Endothelial cell of umbilical vein (primary cell): ENCODE data around the gene DIP2A. TPM values are rescaled to one million over a fixed set of nuclear protein-coding genes. Genes with fewer than 3 reads are reported as not detected.

Experiments
- BruUV-seq: library from RNA; stranded (reverse); fragments of 400-500 nt; replicated peaks from 2 replicates; lab custom pipeline; 2021; lab: Mats Ljungman, UMichigan
- CTCF ChIA-PET: fragments of 300-600, 350-600 bp; sonication (Branson Sonifier 250); formaldehyde crosslinking; loops from one replicate; lab custom pipeline; 2021; ENCODE audit warnings: antibody characterized with exemption, inconsistent platforms; lab: Charles Lee
- POLR2A ChIA-PET: fragments of 300-600, 350-600 bp; sonication (Branson Sonifier 250); formaldehyde crosslinking; loops from one replicate; lab custom pipeline; 2021; ENCODE audit warnings: antibody characterized with exemption, inconsistent platforms; lab: Charles Lee
- DNase-seq: peaks from one replicate; pipeline ENCODE4 v3.0.0-alpha.2; 2011; ENCODE audit warnings: low read depth, low spot score
- FAIRE-seq: peaks from 2 replicates; lab custom pipeline; 2011; peaks lifted over from hg19 to GRCh38; lab: Jason Lieb, UNC
- H2AFZ ChIP-seq: 2 replicates; pipeline ENCODE4 v1.6.0; 2012; ENCODE audit warnings: low read depth, low read length, control low read depth, inconsistent platforms
- H3K27ac ChIP-seq: 2 replicates; pipeline ENCODE4 v1.5.1; 2011; ENCODE audit warnings: low read depth, mild to moderate bottlenecking, control low read depth, low read length, moderate library complexity; ENCODE audit not compliant: insufficient read depth
- H3K27me3 ChIP-seq, 2 experiments: 2 replicates each; pipeline versions ENCODE4 v1.6.0 to v1.6.1; 2011; ENCODE audit warnings: low read length in 2 of 2, mixed read lengths in 1 of 2; ENCODE audit not compliant: control insufficient read depth in 2 of 2, insufficient read depth in 2 of 2
- H3K36me3 ChIP-seq, 2 experiments: 2 replicates in 1 of 2; 3 replicates in 1 of 2; pipeline ENCODE4 v1.5.1; 2011; ENCODE audit warnings: low read length in 2 of 2, mild to moderate bottlenecking in 1 of 2, moderate library complexity in 1 of 2; ENCODE audit not compliant: control insufficient read depth in 2 of 2, insufficient read depth in 2 of 2; ENCODE audit errors: extremely low read depth in 1 of 2
- H3K4me1 ChIP-seq: 3 replicates; pipeline ENCODE4 v1.5.1; 2011; ENCODE audit warnings: mild to moderate bottlenecking, low read length; ENCODE audit not compliant: control insufficient read depth, insufficient read depth; ENCODE audit errors: extremely low read depth
- H3K4me2 ChIP-seq: 2 replicates; pipeline ENCODE4 v1.6.1; 2011; ENCODE audit warnings: low read length, control low read depth, mixed read lengths; ENCODE audit not compliant: insufficient read depth
- H3K4me3 ChIP-seq, 3 experiments: fragments of 200-600 bp in 1 of 3; sonication (generic), shearing (Covaris generic) in 1 of 3; replicated peaks in 1 of 3; 2 replicates each; pipeline ENCODE4 v1.5.1; 2011 to 2016; ENCODE audit warnings: control low read depth in 3 of 3, low read length in 3 of 3, mild to moderate bottlenecking in 2 of 3, inconsistent platforms in 1 of 3, low read depth in 1 of 3, moderate library complexity in 1 of 3; ENCODE audit not compliant: insufficient read depth in 1 of 3
- H3K79me2 ChIP-seq: 2 replicates; pipeline ENCODE4 v1.6.0; 2012; ENCODE audit warnings: low read length, inconsistent platforms; ENCODE audit not compliant: control insufficient read depth, insufficient read depth
- H3K9ac ChIP-seq: replicated peaks from 2 replicates; pipeline ENCODE3; 2011; ENCODE audit warnings: low read length, control low read depth; ENCODE audit not compliant: insufficient read depth; ENCODE audit errors: extremely low read depth
- H3K9me1 ChIP-seq: replicated peaks from 3 replicates; pipeline ENCODE4 v1.6.0; 2011; ENCODE audit warnings: mild to moderate bottlenecking, low read length; ENCODE audit not compliant: control insufficient read depth, insufficient read depth; ENCODE audit errors: extremely low read depth
- H3K9me3 ChIP-seq: replicated peaks from 2 replicates; pipeline ENCODE4 v1.5.1; 2012; ENCODE audit warnings: low read length, inconsistent platforms; ENCODE audit not compliant: control insufficient read depth, insufficient read depth
- H4K20me1 ChIP-seq: replicated peaks from 2 replicates; pipeline ENCODE3; 2011; ENCODE audit warnings: mild to moderate bottlenecking, low read length; ENCODE audit not compliant: control insufficient read depth, insufficient read depth; ENCODE audit errors: extremely low read depth
- EZH2 ChIP-seq: IDR thresholded peaks from 2 replicates; pipeline ENCODE4 v1.6.1; 2012; ENCODE audit warnings: borderline replicate concordance, low read depth, mild to moderate bottlenecking, moderate library complexity, low read length, inconsistent platforms; ENCODE audit not compliant: severe bottlenecking
- FOS ChIP-seq: IDR thresholded peaks from 2 replicates; pipeline ENCODE4 v1.6.1; 2011; ENCODE audit warnings: mild to moderate bottlenecking, low read length, moderate library complexity, borderline replicate concordance; ENCODE audit not compliant: insufficient read depth
- GATA2 ChIP-seq: IDR thresholded peaks from 2 replicates; pipeline ENCODE4 v1.7.0; 2011; ENCODE audit warnings: low read depth, mild to moderate bottlenecking, moderate library complexity, mixed read lengths, low read length; ENCODE audit not compliant: insufficient read length, insufficient read depth
- JUN ChIP-seq: IDR thresholded peaks from 2 replicates; pipeline ENCODE4 v1.6.1; 2011; ENCODE audit warnings: borderline replicate concordance, low read depth; ENCODE audit not compliant: insufficient read length, insufficient read depth
- MYC ChIP-seq: IDR thresholded peaks from one replicate; pipeline ENCODE4 v1.6.1; 2011; ENCODE audit warnings: mild to moderate bottlenecking, low read depth, low read length
- POLR2A ChIP-seq: IDR thresholded peaks from 2 replicates; pipeline ENCODE4 v1.6.1; 2012; ENCODE audit warnings: low read depth, mild to moderate bottlenecking, control low read depth, low read length
- POLR2AphosphoS5 ChIP-seq: IDR thresholded peaks from 2 replicates; pipeline ENCODE4 v1.6.1; 2012; ENCODE audit warnings: low read depth, mild to moderate bottlenecking, control low read depth, low read length, moderate library complexity; ENCODE audit not compliant: insufficient read depth
- dilution Hi-C: fragments of 300-500 bp; cut with MboI; formaldehyde crosslinking; loops from one replicate; pipeline ENCODE4 v1.15.0; 2019; ENCODE audit warnings: low sequenced_read_pairs; ENCODE audit not compliant: extremely low pct_ligation_motif_present
- intact Hi-C: fragments of 100-400 bp; cut with micrococcal nuclease; formaldehyde crosslinking; loops from one replicate; pipeline ENCODE4 v1.10.0; 2022
- polyA plus RNA-seq, 4 experiments: library from polyadenylated mRNA; depleted of rRNA in 3 of 4; stranded (reverse) in 3 of 4; unstranded in 1 of 4; fragments of >200 nt; gene quantifications; 2 replicates each; pipeline versions ENCODE4 v1.2.1 to v1.2.3, GENCODE V29; 2011 to 2012; ENCODE audit warnings: missing spikeins in 1 of 4
- total RNA-seq: library from RNA; stranded (reverse); gene quantifications from 2 replicates; pipeline ENCODE4 v1.2.3, GENCODE V29; 2021
- TF ChIP-seq, protein P1 (sequence below): IDR thresholded peaks from 2 replicates; pipeline ENCODE4 v1.6.1; 2011; ENCODE audit not compliant: insufficient read depth, insufficient read length
- TF ChIP-seq, protein P2 (sequence below), 2 donors: IDR thresholded peaks; 1 replicate in 1 of 2; 2 replicates in 1 of 2; pipeline ENCODE4 v1.5.1; 2011; ENCODE audit warnings: low read length in 2 of 2, mild to moderate bottlenecking in 2 of 2, moderate library complexity in 2 of 2, control low read depth in 1 of 2, inconsistent platforms in 1 of 2, low read depth in 1 of 2; ENCODE audit not compliant: insufficient read depth in 1 of 2; ENCODE audit errors: extremely low read depth in 1 of 2

The DIP2A gene
- total and polyA plus RNA-seq, 2 donors (not counting 3 experiments of a cell fraction or from before 2014, with no cell fraction given) = 34.5 to 62.1 TPM

GRCh38 chr21:46472246-46472645, 13.6 kb downstream of the DIP2A start:
- H3K79me2 ChIP-seq = peaks cover 34% of the 10 kb centered on the region
- H4K20me1 ChIP-seq = no peaks in the 10 kb centered on the region
- no peaks in the 10 kb centered on the region for H3K9me3 ChIP-seq
- BruUV-seq = no TSS peak
- peaks cover 8% of the 10 kb centered on the region for H3K4me1 ChIP-seq
- dilution Hi-C loops = no loop called here
- no peak overlapping the region for H2AFZ ChIP-seq
- TF ChIP-seq, protein P1, sequence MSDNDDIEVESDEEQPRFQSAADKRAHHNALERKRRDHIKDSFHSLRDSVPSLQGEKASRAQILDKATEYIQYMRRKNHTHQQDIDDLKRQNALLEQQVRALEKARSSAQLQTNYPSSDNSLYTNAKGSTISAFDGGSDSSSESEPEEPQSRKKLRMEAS = no peak
- no peak for TF ChIP-seq POLR2A
- TF ChIP-seq, protein P2, sequence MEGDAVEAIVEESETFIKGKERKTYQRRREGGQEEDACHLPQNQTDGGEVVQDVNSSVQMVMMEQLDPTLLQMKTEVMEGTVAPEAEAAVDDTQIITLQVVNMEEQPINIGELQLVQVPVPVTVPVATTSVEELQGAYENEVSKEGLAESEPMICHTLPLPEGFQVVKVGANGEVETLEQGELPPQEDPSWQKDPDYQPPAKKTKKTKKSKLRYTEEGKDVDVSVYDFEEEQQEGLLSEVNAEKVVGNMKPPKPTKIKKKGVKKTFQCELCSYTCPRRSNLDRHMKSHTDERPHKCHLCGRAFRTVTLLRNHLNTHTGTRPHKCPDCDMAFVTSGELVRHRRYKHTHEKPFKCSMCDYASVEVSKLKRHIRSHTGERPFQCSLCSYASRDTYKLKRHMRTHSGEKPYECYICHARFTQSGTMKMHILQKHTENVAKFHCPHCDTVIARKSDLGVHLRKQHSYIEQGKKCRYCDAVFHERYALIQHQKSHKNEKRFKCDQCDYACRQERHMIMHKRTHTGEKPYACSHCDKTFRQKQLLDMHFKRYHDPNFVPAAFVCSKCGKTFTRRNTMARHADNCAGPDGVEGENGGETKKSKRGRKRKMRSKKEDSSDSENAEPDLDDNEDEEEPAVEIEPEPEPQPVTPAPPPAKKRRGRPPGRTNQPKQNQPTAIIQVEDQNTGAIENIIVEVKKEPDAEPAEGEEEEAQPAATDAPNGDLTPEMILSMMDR (IDR thresholded peaks at IDR 0.05; ENCODE audit: extremely low read depth in 1 of 2, insufficient read depth in 1 of 2, low read depth in 1 of 2, low read length in 2 of 2) = no peak
- no peak for TF ChIP-seq POLR2AphosphoS5
- no peak for TF ChIP-seq MYC
- no peak for TF ChIP-seq EZH2
- no peak for TF ChIP-seq FOS
- no peak for TF ChIP-seq GATA2
- TF ChIP-seq JUN = no peak
- peaks cover 3 to 5% of the 10 kb centered on the region in 2 experiments for H3K36me3 ChIP-seq
- intact Hi-C loops = no loop called here
- no peak overlapping the region for H3K27ac ChIP-seq
- no peak overlapping the region for H3K9ac ChIP-seq
- peak; percentile 79 for FAIRE-seq
- no peak overlapping the region for H3K4me3 ChIP-seq
- POLR2A ChIA-PET = no interaction called here
- CTCF ChIA-PET = interaction anchor here (0.7 to 2.0 kb wide), 3 partner anchors 18 to 168 kb away, joined by 3 to 7 read pairs (median 6); no protein-coding TSS in a partner anchor
- no peak overlapping the region for H3K4me2 ChIP-seq
- H3K9me1 ChIP-seq = no peaks in the 10 kb centered on the region
- no peaks in the 10 kb centered on the region for H3K27me3 ChIP-seq
- DNase-seq = peak; percentile 71
